Tibial nerve (tissue), 4 donors: Measurements from ENCODE around the gene SMG6. TPM values are rescaled to one million over a fixed set of nuclear protein-coding genes. Genes with fewer than 3 reads are reported as not detected.

ENCODE experiments used
- DNase-seq, 2 donors: peaks; one replicate each; pipeline ENCODE4 v3.0.0-alpha.2; 2019; ENCODE audit warnings: low spot score in 2 of 2
- H3K27ac ChIP-seq, 4 donors: fragments of 200-600 bp; sonication (generic) in 3 of 4; one replicate each; pipeline ENCODE4 v1.5.1; 2017 to 2019; ENCODE audit warnings: mild to moderate bottlenecking in 1 of 4
- H3K27me3 ChIP-seq, 2 donors: fragments of 200-600 bp; sonication (generic) in 1 of 2; one replicate each; pipeline versions ENCODE4 v1.5.1 to v1.6.0; 2017 to 2019
- H3K36me3 ChIP-seq, 3 donors: fragments of 200-600 bp; sonication (generic); one replicate each; pipeline ENCODE4 v1.5.1; 2018 to 2019
- H3K4me1 ChIP-seq, 4 donors: fragments of 200-600 bp; sonication (generic) in 3 of 4; one replicate each; pipeline ENCODE4 v1.5.1; 2017 to 2019
- H3K4me3 ChIP-seq, 4 donors: fragments of 200-600 bp; sonication (generic) in 3 of 4; one replicate each; pipeline ENCODE4 v1.5.1; 2017 to 2019; ENCODE audit warnings: mild to moderate bottlenecking in 1 of 4, moderate library complexity in 1 of 4
- H3K9me3 ChIP-seq, 4 donors: fragments of 200-600 bp; sonication (generic) in 3 of 4; one replicate each; pipeline ENCODE4 v1.5.1; 2017 to 2019
- CTCF ChIP-seq, 5 experiments: fragments of 200-600 bp in 3 of 5; fragments of 450-650 bp in 2 of 5; sonication (generic) in 3 of 5; IDR thresholded peaks; one replicate each; pipeline ENCODE4 v1.5.1; 2016 to 2019; ENCODE audit warnings: antibody characterized with exemption in 5 of 5, mild to moderate bottlenecking in 3 of 5, moderate library complexity in 2 of 5
- EP300 ChIP-seq, 2 donors: sonication (generic); formaldehyde crosslinking; IDR thresholded peaks; one replicate each; pipeline ENCODE4 v1.6.1; 2017; ENCODE audit warnings: antibody characterized with exemption in 2 of 2, mild to moderate bottlenecking in 1 of 2
- POLR2A ChIP-seq, 2 donors: fragments of 450-650 bp; IDR thresholded peaks; one replicate each; pipeline ENCODE4 v1.6.1; 2017; ENCODE audit warnings: antibody characterized with exemption in 2 of 2, mild to moderate bottlenecking in 2 of 2, moderate library complexity in 2 of 2
- WGBS, 2 donors: methylation state at CpG; one replicate each; pipeline ENCODE4 v1.1.5; 2018; 5-methylcytosine and 5-hydroxymethylcytosine counted together
- total RNA-seq, 4 donors: library from RNA; depleted of rRNA; stranded (reverse); fragments of >200 nt; gene quantifications; one replicate each; pipeline ENCODE4 v1.1.0, GENCODE V29; 2016

The SMG6 gene
- total RNA-seq, 4 donors from 2014 or later: 29.5 to 86.5 (median 40.1) TPM

GRCh38 chr17:2102931-2103809 lies 200.4 kb downstream of the SMG6 start:
- no peak for DNase-seq
- H3K36me3 ChIP-seq: no peaks in the 10 kb centered on the region
- no peaks in the 10 kb centered on the region for H3K9me3 ChIP-seq
- TF ChIP-seq EP300 (IDR thresholded peaks at IDR 0.05): no peak
- no peak for TF ChIP-seq POLR2A (IDR thresholded peaks at IDR 0.05)
- TF ChIP-seq CTCF (IDR thresholded peaks at IDR 0.05): no peak
- H3K27me3 ChIP-seq: no peaks in the 10 kb centered on the region
- 77 to 86% methylated on average over 9 of the region's 9 CpGs for WGBS, 2 donors
- H3K4me1 ChIP-seq: peaks cover 0 to 35% (median 7%) of the 10 kb centered on the region in 4 donors
- H3K4me3 ChIP-seq: no peak overlapping the region
- H3K27ac ChIP-seq: peak overlapping the region in 1 of 4 donors; percentile 52

DNA sequence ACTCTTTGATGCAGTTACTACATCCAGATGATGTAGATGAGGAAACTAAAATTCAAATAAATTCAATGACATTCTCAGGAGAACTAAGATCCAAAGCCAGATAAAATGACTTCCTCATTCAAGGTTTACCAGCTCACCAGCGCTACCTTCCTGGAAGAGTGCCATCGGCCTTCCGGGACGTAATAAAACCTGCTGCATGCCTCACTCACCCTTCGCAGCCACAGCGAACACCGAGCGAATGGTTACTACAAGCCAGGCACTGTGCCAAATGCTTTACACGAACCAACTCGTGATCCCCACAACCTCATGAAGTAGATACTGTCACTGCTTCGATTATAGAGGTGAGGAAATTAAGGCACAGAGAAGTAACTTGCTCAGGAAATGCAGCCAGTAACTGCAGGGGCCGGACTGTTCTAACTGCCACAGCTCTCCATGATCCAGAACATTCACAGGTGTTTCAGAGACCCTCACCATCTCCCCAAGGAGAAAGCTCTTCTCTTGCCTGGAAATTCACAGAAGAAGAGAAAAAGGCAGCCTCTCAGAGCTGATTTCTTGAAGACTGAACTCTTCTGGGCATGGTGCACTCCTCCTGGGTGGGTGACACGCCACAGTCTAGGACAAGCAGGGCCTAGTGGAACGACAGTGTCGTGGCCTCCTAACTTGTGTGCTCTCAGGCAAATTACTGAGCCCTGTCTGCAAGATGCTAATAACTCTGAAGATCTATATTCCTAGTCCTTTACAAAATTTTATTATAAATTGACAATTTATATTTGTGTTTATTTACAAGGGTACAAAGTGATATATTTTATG lies 201.9 kb downstream of the SMG6 start:
- TF ChIP-seq CTCF (IDR thresholded peaks at IDR 0.05): no peak
- TF ChIP-seq EP300 (IDR thresholded peaks at IDR 0.05): no peak
- TF ChIP-seq POLR2A (IDR thresholded peaks at IDR 0.05): no peak

GRCh38 chr17:2095536-2095910 lies 208.1 kb downstream of the SMG6 start:
- no peak for TF ChIP-seq EP300 (IDR thresholded peaks at IDR 0.05)
- TF ChIP-seq CTCF (IDR thresholded peaks at IDR 0.05): no peak
- TF ChIP-seq POLR2A (IDR thresholded peaks at IDR 0.05): no peak
- WGBS, 2 donors: 59 to 73% methylated on average over 10 of the region's 10 CpGs
- peak overlapping the region in 2 of 4 donors; percentile 34 to 49 for H3K27ac ChIP-seq

More for the DNA sequence above, 201.9 kb downstream of the SMG6 start:
- 60 to 69% methylated on average over 15 of the region's 15 CpGs for WGBS, 2 donors
- H3K4me1 ChIP-seq: peaks cover 0 to 20% (median 5%) of the 10 kb centered on the region in 4 donors
- no peaks in the 10 kb centered on the region for H3K9me3 ChIP-seq
- no peaks in the 10 kb centered on the region for H3K36me3 ChIP-seq
- no peak for DNase-seq
- no peaks in the 10 kb centered on the region for H3K27me3 ChIP-seq
- H3K27ac ChIP-seq: no peak overlapping the region
- no peak overlapping the region for H3K4me3 ChIP-seq

GRCh38 chr17:2094891-2095535 lies 208.6 kb downstream of the SMG6 start:
- Histone ChIP-seq H3K27me3 (no peaks in the 10 kb centered on the region), H3K9me3 (no peaks in the 10 kb centered on the region), H3K4me3 (no peak overlapping the region), H3K4me1 (peaks cover 0 to 32% (median 11%) of the 10 kb centered on the region in 4 donors), H3K27ac (peak overlapping the region in 2 of 4 donors; percentile 34 to 49), H3K36me3 (no peaks in the 10 kb centered on the region)
- TF ChIP-seq CTCF (IDR thresholded peaks at IDR 0.05) (peak in 4 of 5 experiments; percentile 31 to 65 (median 37)), POLR2A (IDR thresholded peaks at IDR 0.05) (no peak)
- no peak for DNase-seq
- 65% methylated on average over 11 to 12 of the region's 12 CpGs for WGBS, 2 donors

More at GRCh38 chr17:2095536-2095910, 208.1 kb downstream of the SMG6 start:
- Histone ChIP-seq H3K4me3 (no peak overlapping the region), H3K27me3 (no peaks in the 10 kb centered on the region), H3K4me1 (peaks cover 0 to 27% (median 6%) of the 10 kb centered on the region in 4 donors), H3K9me3 (no peaks in the 10 kb centered on the region), H3K36me3 (no peaks in the 10 kb centered on the region)
- DNase-seq: no peak
